HG02678 (cell line): ENCODE measurements around the gene PLD6.
A peak's percentile ranks its signal among the peaks of the same experiment; 100 is the strongest.
"Not testable (repeated sequence)": the region's sequence is repeated elsewhere in the genome, so short reads cannot be mapped to it uniquely, and the experiment has no call there.

Source experiments
- ATAC-seq: cut with Tn5 transposase; IDR thresholded peaks from one replicate; pipeline ENCODE4 v1.9.1; 2021; ENCODE audit warnings: mild to moderate bottlenecking, moderate library complexity; ENCODE audit not compliant: unreplicated experiment

Gene PLD6

DNA sequence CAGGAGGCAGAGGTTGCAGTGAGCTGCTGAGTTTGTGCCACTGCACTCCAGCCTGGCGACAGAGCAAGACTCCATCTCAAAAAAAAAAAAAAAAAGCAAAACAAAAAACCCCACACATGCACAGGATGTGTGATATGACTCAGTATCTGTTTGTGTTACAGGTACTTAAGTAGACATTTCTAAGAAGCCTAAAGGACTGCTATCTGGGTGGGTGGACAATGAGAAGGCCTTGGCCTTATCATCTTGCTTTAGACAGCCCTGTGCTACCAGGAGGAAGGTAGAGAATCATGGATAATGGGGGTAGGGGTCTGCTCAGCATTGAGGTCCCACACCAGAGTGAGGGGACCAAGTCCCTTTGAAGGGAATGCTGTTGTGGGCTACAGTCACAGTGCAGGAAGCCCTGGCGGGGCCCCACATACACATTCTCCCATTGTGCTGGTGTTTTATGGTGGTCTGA is 26.7 kb downstream of the PLD6 start:
- peak; percentile 55 for ATAC-seq

DNA sequence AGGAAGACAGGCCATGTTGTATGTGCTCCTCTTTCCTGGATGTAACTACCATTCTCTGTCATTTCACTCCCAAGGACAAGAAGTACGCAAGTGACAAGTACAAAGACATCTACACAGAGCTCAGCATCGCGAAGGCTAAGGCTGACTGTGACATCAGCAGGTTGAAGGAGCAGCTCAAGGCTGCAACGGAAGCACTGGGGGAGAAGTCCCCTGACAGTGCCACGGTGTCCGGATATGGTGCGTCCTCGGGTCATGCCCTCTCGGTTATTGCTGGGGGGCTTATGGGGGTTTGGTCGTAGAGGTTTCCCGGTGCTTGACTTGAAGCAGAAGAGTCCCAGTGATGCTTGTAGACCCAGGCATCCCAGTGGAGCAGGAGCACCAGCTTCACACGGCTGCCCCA is 29.0 kb downstream of the PLD6 start:
- ATAC-seq = no peak

DNA sequence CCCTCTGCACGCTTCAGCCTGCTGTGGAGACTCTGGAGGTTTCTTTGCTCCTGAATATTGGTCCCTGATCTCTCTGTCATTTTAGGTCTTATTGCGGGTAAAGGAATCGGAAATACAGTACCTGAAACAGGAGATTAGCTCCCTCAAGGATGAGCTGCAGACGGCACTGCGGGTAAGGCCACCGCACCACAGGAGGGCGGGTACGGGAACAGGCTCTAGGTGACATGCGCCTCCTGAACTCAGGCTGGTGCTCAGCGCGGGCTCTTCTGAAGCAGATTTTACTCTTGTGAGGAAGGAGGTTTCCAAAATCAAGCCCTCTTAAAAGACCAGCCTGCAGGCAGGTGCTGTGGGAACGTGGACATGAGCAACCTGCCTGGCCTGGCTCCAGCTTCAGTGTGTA is 29.8 kb downstream of the PLD6 start:
- no peak for ATAC-seq

DNA sequence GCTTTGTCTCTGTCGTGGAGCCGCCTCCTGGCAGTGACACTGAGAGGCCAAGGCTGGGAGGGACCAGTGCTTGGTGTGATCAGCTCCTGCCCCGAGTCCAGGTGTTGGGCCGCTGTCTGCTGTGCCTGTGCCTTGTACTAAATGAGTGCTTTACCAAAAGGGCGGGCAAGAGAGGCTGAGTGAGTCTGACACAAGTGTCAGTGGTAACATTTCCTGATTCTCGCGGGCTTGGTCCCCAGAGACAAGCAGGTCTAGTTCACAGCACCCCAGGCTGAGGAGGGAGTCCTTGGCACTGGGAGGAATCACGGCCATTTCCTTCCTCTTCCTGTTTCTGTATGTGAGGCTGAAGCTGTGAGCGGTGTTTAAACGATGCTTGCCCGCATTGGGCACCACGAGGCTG is 30.2 kb downstream of the PLD6 start:
- ATAC-seq = no peak

DNA sequence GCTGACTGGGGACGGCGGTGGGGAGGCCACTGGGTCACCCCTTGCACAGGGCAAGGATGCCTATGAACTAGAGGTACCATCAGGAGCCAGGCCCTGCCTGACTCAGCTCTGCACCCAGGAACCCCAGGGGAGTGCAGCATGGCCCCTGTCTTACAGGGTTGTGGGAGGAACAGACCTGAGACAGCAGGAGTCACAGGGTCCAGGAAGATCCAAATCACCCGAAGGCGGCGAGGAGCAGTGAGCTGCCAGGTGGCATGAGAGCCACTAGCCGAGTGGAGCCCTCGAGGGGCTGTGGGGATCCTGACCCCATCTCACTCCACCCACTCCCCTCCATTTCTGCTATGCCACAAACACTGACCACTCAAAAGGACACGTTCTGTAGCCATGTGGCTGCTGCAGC is 30.8 kb downstream of the PLD6 start:
- no peak for ATAC-seq

DNA sequence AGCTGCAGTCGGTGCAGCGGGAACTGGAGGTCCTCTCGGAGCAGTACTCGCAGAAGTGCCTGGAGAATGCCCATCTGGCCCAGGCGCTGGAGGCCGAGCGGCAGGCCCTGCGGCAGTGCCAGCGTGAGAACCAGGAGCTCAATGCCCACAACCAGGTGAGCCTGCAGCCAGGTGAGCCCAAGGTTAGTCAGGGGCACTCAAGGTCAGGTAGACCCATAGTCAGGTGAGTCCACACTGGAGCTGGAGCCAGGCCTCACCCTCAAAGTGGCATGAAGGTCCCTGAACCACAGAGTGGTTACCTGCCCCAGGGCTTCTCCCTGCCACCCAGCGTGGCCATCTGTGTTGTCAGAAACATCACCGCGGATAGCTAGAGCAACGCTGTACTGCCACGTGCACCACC is 32.2 kb downstream of the PLD6 start:
- no peak for ATAC-seq

DNA sequence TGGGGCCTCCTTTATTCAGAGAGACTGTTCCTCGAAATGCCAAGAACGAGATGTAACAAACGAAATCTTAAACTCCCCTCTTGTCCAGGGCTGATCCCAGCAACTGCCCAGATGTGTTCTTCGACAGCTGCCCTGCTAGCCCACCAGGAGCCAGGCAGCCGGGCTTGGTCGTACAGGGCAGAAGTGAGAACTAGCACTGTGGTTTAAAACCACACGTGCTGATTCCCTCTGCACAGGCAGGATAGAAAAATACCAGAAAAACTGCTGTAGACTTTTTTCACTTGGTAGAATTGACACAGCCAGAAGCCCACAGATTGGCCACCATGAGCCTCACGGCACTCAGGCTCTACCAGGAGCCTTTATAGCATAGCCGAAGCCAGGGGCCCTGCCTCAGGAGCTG is 33.1 kb downstream of the PLD6 start:
- no peak for ATAC-seq

DNA sequence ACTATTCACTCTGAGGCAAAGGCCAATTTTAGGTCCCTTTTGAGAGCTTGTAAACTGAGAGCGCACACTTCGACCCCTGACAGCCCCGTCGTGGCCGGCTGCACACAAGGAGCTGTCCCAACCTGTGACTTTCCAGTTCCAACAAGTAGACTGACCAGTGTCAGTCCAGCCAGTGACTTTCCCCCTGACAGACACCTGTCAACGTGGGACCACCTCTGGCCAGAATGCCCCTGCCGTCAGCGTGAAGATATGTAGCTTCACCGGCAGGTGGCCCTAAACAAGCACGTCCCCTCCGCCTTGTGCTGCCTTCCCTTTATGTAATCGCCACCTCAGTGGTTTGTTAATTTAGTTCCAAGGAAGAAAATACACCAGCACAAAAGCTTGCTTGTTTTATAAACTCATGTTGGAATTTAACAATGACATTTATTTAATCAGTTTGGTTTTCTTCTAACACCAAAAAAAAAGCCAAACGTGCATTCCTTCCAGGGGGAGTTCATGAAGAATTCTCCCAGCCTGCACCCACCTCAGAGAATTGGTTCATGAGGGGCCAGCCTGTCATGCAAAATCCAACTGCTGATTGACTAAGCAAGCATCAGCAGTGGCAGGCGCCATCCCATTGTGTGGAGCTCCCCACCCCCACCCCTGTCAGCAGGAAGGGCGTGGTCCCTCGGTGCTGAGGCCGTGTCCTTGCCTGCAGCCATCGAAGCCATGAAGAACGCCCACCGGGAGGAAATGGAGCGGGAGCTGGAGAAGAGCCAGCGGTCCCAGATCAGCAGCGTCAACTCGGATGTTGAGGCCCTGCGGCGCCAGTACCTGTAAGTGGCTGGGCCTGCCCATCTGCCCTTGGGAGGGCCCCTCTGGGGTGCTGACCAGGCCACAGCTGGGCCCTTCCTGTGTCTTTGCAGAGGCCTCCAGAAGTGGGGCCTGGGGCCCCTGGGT is 33.9 kb downstream of the PLD6 start:
- no peak for ATAC-seq

DNA sequence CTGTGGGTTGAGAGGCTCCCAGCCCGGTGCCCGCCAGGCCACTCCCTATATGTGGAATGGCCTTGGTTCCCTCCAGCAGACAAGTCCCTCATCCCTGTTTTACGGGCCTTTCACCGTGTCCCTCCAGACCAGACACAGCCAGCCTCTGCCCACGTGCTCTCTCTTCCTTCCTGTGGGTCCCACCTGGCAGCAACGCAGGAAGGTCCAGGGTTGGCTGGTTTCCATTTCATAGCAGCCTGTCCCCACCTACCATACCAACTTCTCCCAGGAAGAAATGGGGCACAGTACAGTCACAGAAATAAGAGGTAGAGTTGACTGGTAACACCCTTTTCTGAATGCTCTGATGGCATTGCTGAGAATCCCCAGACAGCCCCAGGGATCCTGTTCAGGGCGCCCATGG is 34.9 kb downstream of the PLD6 start:
- ATAC-seq = no peak

DNA sequence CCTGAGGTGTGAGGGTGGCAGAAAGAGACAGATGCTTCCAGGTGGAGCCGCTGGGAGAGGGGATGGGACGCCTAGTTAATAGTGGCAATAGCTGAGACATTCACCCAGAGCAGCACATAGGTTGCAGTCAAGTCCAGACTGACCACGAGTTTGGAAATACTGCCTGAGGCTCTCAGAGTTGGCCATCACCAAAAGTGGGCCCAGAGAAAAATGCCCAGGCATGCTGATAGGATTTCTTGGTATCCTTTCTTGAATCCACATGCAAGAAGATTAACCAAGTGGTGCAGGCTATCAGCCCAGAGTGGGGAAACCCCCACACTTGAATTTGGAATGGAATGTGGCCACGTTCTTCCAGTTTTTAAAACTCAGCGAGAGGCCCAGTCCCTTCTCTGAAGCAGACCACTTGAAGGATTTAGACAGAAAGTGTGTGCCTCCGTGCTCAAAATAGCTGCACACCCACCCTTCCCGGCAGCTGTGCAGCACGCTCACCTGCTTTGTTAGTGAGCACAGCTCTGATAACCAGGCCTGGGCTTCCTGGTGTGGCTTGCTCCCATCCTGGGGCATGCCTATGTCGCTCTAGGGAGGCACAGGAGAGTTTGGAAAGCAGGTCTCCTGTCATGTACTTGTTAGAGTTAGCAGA is 35.7 kb downstream of the PLD6 start:
- no peak for ATAC-seq

DNA sequence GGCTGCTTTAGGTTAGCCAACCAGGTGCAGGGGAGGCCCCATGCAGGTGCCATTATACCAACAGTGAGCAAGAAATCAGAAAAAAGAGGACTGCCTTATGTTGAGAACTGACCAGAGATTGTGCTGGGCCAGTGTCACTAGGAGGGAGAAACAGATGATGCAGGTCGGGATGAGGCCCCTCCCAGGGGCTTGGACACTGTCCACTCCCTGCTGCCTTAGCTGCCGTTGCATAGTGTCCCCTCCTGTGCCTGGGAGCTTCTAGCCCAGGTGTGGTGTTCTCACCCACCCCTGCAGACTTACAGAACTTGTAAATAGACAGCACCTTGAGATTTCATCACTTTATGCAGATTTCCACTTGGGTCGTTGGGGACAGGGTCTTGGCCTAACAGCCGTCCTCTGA is 36.7 kb downstream of the PLD6 start:
- no peak for ATAC-seq

DNA sequence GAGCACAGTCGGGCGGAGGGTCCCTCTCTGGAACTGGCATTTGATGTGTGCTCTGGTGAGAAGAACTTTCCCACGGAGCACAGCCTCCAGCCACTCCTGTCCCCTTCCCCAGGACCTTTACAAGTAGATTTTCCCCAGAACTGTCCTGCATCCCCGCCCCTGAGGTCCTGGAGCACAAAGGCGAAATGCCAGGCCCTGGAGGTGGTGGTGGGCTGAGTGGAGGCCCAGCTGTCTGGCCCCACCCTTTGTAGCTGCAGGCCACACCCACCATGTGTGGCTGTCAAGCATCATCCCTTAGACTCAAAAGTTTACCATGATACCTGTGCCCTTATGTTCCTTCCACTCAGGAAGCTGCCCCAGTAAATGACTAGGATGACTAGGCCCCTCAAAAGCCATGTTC is 37.7 kb downstream of the PLD6 start:
- ATAC-seq = no peak

DNA sequence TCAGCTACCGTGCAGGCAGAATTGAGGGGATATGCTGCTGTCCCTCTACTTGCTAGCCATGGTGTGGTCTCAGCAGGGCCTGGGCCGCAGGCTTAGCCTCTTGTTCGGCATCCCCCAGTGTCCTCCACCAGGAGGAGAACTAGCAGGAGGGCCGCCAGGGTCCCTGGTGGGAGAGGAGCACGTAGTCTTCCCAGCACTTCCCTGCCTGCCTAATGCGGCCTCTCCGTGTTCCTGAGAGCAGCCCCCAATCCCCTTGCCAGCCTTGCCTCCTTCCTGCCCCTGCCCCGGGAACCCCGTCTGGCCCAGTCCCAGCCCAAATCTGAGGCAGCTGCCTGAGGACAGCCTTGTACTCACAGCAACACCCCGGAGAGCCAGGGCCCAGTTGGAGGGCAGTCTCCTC is 38.1 kb downstream of the PLD6 start:
- no peak for ATAC-seq

DNA sequence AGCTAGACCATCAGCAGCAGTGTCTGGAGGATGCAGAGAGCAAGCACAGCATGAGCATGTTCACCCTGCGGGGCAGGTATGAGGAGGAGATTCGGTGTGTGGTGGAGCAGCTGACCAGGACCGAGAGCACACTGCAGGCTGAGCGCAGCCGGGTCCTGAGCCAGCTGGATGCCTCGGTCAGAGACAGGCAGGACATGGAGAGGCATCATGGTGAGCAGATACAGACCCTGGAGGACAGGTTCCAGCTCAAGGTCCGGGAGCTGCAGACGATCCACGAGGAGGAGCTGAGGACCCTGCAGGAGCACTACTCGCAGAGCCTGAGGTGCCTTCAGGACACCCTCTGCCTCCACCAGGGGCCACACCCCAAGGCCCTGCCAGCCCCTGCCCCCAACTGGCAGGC is 38.8 kb downstream of the PLD6 start:
- no peak for ATAC-seq

DNA sequence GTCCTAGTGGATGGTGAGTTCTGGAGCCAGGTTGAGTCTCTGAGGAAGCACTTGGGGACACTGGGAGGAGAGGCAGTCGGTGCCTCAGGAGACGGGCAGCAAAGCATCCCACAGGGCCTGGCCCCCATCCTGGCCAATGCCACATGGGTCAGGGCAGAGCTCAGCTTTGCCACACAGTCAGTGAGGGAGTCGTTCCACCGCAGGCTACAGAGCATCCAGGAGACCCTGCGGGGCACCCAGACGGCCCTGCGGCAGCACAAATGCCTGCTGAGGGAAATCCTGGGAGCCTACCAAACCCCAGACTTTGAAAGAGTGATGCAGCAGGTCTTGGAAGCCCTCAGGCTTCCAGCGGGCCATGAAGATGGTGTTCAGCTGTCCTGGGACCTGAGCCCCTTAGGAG is 39.7 kb downstream of the PLD6 start:
- ATAC-seq = no peak

DNA sequence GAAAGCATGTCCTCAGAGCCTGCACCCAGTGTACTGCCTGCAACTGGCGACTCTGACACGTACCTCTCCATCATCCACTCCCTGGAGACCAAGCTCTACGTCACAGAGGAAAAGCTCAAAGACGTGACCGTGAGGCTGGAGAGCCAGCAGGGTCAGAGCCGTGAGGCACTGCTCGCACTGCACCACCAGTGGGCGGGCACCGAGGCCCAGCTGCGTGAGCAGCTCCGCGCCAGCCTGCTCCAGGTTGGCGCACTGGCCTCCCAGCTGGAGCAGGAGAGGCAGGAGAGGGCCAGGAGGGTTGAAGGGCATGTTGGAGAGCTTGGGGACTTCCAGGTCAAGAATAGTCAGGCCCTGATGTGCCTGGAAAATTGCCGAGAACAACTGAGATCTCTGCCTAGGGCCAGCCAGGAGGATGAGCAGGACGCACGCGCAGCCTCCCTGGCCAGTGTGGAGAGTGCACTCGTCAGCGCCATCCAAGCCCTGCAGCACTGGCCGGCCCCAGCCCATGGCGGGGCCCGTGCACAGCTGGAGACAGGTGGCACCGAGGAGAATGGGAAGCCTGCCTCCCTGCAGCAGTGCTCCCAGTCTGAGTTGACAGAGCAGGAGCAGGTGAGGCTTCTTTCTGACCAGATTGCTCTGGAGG is 40.3 kb downstream of the PLD6 start:
- ATAC-seq = no peak

DNA sequence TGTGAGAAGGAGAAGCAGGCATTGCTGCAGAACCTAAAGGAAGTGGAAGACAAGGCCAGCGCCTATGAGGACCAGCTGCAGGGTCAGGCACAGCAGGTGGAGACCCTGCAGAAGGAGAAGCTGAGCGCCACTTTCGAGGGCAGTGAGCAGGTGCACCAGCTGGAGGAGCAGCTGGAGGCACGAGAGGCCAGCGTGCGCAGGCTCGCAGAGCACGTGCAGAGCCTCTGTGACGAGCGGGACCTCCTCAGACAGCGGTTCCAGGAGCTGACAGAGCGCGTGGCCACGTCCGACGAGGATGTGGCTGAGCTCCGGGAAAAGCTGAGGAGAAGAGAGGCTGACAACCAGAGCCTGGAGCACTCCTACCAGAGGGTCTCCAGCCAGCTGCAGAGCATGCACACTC is 41.5 kb downstream of the PLD6 start:
- no peak for ATAC-seq

DNA sequence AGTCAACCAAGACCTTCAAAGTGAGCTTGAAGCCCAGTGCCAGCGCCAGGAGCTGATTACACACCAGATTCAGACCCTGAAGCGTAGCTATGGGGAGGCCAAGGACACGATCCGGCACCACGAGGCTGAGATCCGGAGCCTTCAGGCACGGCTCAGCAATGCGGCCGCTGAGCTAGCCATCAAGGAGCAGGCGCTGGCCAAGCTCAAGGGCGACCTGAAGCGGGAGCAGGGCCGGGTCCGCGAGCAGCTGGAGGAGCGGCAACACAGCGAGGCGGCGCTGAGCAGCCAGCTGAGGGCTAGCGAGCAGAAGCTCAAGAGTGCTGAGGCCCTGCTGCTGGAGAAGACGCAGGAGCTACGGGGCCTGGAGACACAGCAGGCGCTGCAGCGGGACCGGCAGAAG is 42.0 kb downstream of the PLD6 start:
- no peak for ATAC-seq

DNA sequence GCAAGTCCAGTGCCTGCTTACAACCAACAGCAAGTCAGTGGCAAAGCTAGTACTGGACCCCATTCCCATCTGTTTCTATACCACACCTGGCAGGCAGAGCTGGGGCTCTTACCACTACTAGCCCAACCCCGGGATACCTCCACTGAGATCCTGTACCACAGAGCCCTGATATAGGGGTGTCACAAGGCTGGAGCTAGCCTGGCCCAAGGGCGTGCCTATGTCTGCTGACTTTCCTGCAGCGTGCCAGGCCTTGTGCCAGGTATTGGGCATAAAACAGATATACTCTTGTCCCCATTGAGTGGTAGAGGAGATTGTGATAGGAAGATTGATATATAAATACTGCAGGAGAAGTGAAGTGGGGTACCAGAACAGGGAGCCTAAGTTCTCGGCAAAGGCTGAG is 44.4 kb downstream of the PLD6 start:
- ATAC-seq = no peak

DNA sequence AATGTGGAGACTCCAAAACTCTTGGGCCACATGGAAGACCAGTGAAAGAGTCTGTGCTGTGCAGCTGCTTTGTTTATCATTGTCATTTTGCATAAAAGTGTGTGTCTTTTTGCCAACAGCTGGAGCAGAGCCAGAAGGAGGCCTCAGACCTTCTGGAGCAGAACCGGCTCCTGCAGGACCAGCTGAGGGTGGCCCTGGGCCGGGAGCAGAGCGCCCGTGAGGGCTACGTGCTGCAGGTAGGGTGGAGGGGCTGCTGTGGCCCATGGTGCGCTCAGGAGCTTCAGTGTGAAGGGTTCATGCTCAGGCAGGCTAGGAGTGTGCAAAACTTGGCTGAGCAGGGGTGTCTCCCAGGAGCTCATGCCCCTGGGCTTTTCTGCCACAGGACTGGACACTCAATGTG is 45.0 kb downstream of the PLD6 start:
- ATAC-seq = no peak

DNA sequence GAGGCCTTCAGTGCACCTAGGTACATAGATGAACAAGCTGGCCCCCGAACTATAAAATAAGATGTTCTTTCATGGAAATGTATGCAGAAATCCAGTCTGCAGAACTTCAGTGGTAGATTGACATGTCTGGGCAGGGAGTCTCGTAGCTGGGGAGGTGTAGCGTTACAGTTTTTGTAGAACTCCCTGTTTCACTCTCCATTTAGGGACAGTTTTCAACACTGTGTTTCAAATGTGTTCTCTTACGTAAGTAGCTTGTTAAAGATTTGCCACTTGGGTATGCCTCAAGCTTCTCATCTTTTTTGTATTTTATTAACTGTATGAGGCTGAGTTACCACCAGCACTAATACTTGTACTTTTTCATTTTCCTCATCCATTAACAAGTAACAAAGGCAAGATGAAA is 46.6 kb downstream of the PLD6 start:
- no peak for ATAC-seq

DNA sequence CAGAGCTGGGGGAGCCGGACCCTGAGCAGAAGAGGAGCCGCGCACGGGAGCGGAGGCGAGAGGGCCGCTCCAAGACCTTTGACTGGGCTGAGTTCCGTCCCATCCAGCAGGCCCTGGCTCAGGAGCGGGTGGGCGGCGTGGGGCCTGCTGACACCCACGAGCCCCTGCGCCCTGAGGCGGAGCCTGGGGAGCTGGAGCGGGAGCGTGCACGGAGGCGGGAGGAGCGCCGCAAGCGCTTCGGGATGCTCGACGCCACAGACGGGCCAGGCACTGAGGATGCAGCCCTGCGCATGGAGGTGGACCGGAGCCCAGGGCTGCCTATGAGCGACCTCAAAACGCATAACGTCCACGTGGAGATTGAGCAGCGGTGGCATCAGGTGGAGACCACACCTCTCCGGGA is 47.6 kb downstream of the PLD6 start:
- ATAC-seq = not testable (repeated sequence)
